Measurements from ENCODE around the gene TFEC. TPM values are rescaled to one million over a fixed set of nuclear protein-coding genes. Genes with fewer than 3 reads are reported as not detected.
"Not testable (repeated sequence)": the region's sequence is repeated elsewhere in the genome, so short reads cannot be mapped to it uniquely, and the experiment has no call there.

Gene TFEC
- total RNA-seq, 4 donors from 2014 or later, result 3.0 to 6.8 (median 3.0) TPM; not detected in 1

DNA sequence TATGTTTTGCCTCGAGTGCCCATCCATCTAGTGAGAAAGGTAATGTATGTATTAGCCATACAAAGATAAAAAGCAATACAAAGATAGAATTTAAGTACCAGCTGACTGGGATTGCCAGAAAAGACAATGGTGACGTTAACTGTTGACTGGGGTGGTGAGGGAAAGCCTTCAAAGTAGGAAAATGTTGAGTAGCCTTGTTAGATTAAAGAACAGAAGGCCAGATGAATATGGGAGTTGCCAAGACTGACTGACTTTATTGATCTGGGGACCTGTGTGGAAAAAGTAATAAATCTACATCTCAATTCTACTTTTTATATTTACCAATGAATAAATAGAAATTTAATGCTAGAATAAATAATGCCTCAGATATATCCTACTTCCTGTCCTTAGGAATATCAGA is 97.7 kb downstream of the TFEC start:
- Histone ChIP-seq H3K4me3 (no peak overlapping the region), H3K27me3 (no peaks in the 10 kb centered on the region), H3K36me3 (no peaks in the 10 kb centered on the region), H3K9me3 (no peaks in the 10 kb centered on the region), H3K27ac (no peak overlapping the region), H3K4me1 (no peaks in the 10 kb centered on the region)
- intact Hi-C loops (cut with DNase I; ENCODE audit: low total_unique reads) (no loop called here), in situ Hi-C loops (cut with MboI; ENCODE audit: low pct_ligation_motif_present in 1 of 4, low pct_unique_long_range_greater_than_20kb in 1 of 4, low sequenced_read_pairs in 3 of 4) (no loop called here)
- no peak for DNase-seq
- no peak for TF ChIP-seq POLR2A (IDR thresholded peaks at IDR 0.05)
- TF ChIP-seq POLR2AphosphoS5 (IDR thresholded peaks at IDR 0.05), result no peak
- 49 to 63% methylated on average over 2 of the region's 2 CpGs for WGBS, 2 donors (ENCODE audit: low coverage in 1 of 2)

GRCh38 chr7:115930184-115930583 is 100.4 kb downstream of the TFEC start:
- H3K27me3 ChIP-seq; H3K36me3 ChIP-seq; H3K4me3 ChIP-seq; H3K9me3 ChIP-seq; H3K27ac ChIP-seq; intact Hi-C loops (cut with DNase I; ENCODE audit: low total_unique reads); H3K4me1 ChIP-seq; DNase-seq; in situ Hi-C loops (cut with MboI; ENCODE audit: low pct_ligation_motif_present in 1 of 4, low pct_unique_long_range_greater_than_20kb in 1 of 4, low sequenced_read_pairs in 3 of 4): not testable (repeated sequence)
- WGBS, 2 donors (ENCODE audit: low coverage in 1 of 2), result 50 to 87% methylated on average over 1 to 4 of the region's 4 CpGs

DNA sequence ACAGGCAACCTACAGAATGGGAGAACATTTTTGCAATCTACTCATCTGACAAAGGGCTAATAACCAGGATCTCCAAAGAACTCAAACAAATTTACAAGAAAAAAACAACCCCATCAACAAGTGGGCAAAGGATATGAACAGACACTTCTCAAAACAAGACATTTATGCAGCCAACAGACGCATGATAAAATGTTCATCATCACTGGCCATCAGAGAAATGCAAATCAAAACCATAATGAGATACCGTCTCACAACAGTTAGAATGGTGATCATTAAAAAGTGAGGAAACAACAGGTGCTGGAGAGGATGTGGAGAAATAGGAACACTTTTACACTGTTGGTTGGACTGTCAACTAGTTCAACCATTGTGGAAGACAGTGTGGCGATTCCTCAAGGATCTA is 100.8 kb downstream of the TFEC start:
- H3K36me3 ChIP-seq; intact Hi-C loops (cut with DNase I; ENCODE audit: low total_unique reads); H3K4me1 ChIP-seq; H3K9me3 ChIP-seq; DNase-seq; H3K4me3 ChIP-seq; in situ Hi-C loops (cut with MboI; ENCODE audit: low pct_ligation_motif_present in 1 of 4, low pct_unique_long_range_greater_than_20kb in 1 of 4, low sequenced_read_pairs in 3 of 4); H3K27ac ChIP-seq; H3K27me3 ChIP-seq: not testable (repeated sequence)
- WGBS, 2 donors (ENCODE audit: low coverage in 1 of 2), result 93 to 97% methylated on average over 3 of the region's 3 CpGs

DNA sequence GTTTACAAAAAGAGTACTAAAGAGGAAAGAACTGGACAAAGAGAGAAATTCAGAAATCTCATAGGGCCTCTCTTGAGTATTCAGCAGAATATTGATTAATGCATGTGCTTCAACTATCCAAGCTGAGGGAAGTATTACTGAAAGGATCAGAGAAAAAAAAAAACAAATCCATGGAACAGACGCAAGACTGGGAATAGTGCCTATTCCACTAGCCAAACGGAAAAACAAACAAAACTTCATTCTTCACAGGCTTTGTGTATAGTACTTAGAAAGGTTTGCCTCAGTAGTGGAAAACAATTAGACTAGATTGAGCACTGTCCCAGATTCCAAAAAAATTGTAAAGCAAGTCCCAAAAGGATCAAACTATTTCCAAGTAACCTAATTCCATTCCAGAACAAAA is 106.2 kb downstream of the TFEC start:
- TF ChIP-seq POLR2A (IDR thresholded peaks at IDR 0.05) (no peak), CTCF (IDR thresholded peaks at IDR 0.05) (no peak), EP300 (IDR thresholded peaks at IDR 0.05; ENCODE audit: low read depth) (no peak), POLR2AphosphoS5 (IDR thresholded peaks at IDR 0.05) (no peak)
- no peak overlapping the region for H3K4me3 ChIP-seq
- in situ Hi-C loops (cut with MboI; ENCODE audit: low pct_ligation_motif_present in 1 of 4, low pct_unique_long_range_greater_than_20kb in 1 of 4, low sequenced_read_pairs in 3 of 4) (no loop called here), intact Hi-C loops (cut with DNase I; ENCODE audit: low total_unique reads) (no loop called here)
- 11 to 34% methylated on average over 2 of the region's 2 CpGs for WGBS, 2 donors (ENCODE audit: low coverage in 1 of 2)
- no peak overlapping the region for H3K27ac ChIP-seq
- H3K9me3 ChIP-seq, result no peaks in the 10 kb centered on the region
- no peaks in the 10 kb centered on the region for H3K36me3 ChIP-seq
- H3K4me1 ChIP-seq, result peaks cover 0 to 6% (median 4%) of the 10 kb centered on the region in 4 donors
- DNase-seq, result no peak
- H3K27me3 ChIP-seq, result no peaks in the 10 kb centered on the region

- peaks cover 0 to 6% (median 4%) of the 10 kb centered on the region in 4 donors for H3K4me1 ChIP-seq
- intact Hi-C loops (cut with DNase I; ENCODE audit: low total_unique reads), result no loop called here
- H3K36me3 ChIP-seq, result no peaks in the 10 kb centered on the region
- no peak for DNase-seq
- no peak overlapping the region for H3K4me3 ChIP-seq
- in situ Hi-C loops (cut with MboI; ENCODE audit: low pct_ligation_motif_present in 1 of 4, low pct_unique_long_range_greater_than_20kb in 1 of 4, low sequenced_read_pairs in 3 of 4), result no loop called here
- H3K27ac ChIP-seq, result no peak overlapping the region
- no peaks in the 10 kb centered on the region for H3K9me3 ChIP-seq
- no peaks in the 10 kb centered on the region for H3K27me3 ChIP-seq
- TF ChIP-seq EP300 (IDR thresholded peaks at IDR 0.05; ENCODE audit: low read depth) (no peak), POLR2AphosphoS5 (IDR thresholded peaks at IDR 0.05) (no peak), POLR2A (IDR thresholded peaks at IDR 0.05) (no peak), CTCF (IDR thresholded peaks at IDR 0.05) (no peak)
- WGBS, 2 donors (ENCODE audit: low coverage in 1 of 2), result 88 to 94% methylated on average over 1 of the region's 1 CpG
Observed at GRCh38 chr7:115920367-115920766, 110.2 kb downstream of the TFEC start.

DNA sequence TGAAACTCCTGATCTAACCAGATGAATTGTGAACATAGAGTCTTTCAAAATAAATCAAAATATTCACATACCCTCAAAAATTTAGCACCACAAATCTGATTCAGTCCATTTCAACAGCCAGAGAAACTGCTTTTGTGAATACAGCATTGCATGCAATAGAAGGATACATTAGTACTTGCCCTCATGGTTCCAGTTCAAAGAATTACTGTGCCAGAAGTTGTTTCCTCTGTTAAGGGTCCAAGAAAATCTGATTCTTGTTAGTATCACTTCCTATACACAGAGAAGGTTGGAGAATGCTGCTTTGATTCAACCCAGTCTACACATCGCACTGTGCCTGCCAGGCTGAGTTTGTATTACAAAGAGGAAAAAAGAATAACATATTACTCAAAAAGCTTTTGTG is 115.6 kb downstream of the TFEC start:
- Histone ChIP-seq H3K27me3 (no peaks in the 10 kb centered on the region), H3K9me3 (no peaks in the 10 kb centered on the region), H3K27ac (no peak overlapping the region), H3K36me3 (no peaks in the 10 kb centered on the region), H3K4me1 (peaks cover 0 to 5% (median 0%) of the 10 kb centered on the region in 4 donors), H3K4me3 (no peak overlapping the region)
- DNase-seq, result no peak
- in situ Hi-C loops (cut with MboI; ENCODE audit: low pct_ligation_motif_present in 1 of 4, low pct_unique_long_range_greater_than_20kb in 1 of 4, low sequenced_read_pairs in 3 of 4), result no loop called here
- 66 to 80% methylated on average over 1 of the region's 1 CpG for WGBS, 2 donors (ENCODE audit: low coverage in 1 of 2)
- intact Hi-C loops (cut with DNase I; ENCODE audit: low total_unique reads), result no loop called here
- TF ChIP-seq CTCF (IDR thresholded peaks at IDR 0.05) (no peak), POLR2A (IDR thresholded peaks at IDR 0.05) (no peak), EP300 (IDR thresholded peaks at IDR 0.05; ENCODE audit: low read depth) (no peak), POLR2AphosphoS5 (IDR thresholded peaks at IDR 0.05) (no peak)

Data from transverse colon (tissue), 4 donors.